Calu3 (cell line): Measurements from ENCODE around the gene MRPL33. TPM values are rescaled to one million over a fixed set of nuclear protein-coding genes. Genes with fewer than 3 reads are reported as not detected.
A peak's percentile ranks its signal among the peaks of the same experiment; 100 is the strongest.

Experiments used
- BruUV-seq: library from RNA; stranded (reverse); fragments of 400-500 nt; replicated peaks from 2 replicates; lab custom pipeline; 2021; lab: Mats Ljungman, UMichigan
- CTCF ChIA-PET: fragments of 300-600 bp; sonication (Branson Sonifier 250); formaldehyde crosslinking; loops from one replicate; lab custom pipeline; 2022; ENCODE audit warnings: antibody characterized with exemption; lab: Charles Lee
- DNase-seq: peaks from one replicate; pipeline ENCODE4 v3.0.0; 2022
- H3K27ac Mint-ChIP-seq: one replicate; pipeline ENCODE4 v1.8.0; 2022; ENCODE audit warnings: mixed read lengths; ENCODE audit not compliant: unreplicated experiment
- H3K27me3 Mint-ChIP-seq: one replicate; pipeline ENCODE4 v1.8.0; 2022; ENCODE audit warnings: mixed read lengths; ENCODE audit not compliant: unreplicated experiment
- H3K36me3 Mint-ChIP-seq: one replicate; pipeline ENCODE4 v1.8.0; 2022; ENCODE audit warnings: mild to moderate bottlenecking, moderate library complexity, mixed read lengths; ENCODE audit not compliant: insufficient read depth, unreplicated experiment
- H3K4me1 Mint-ChIP-seq: one replicate; pipeline ENCODE4 v1.8.0; 2022; ENCODE audit warnings: mild to moderate bottlenecking, low read depth, mixed read lengths; ENCODE audit not compliant: unreplicated experiment
- H3K4me3 Mint-ChIP-seq: one replicate; pipeline ENCODE4 v1.8.0; 2022; ENCODE audit warnings: mild to moderate bottlenecking, low read depth, moderate library complexity, mixed read lengths; ENCODE audit not compliant: unreplicated experiment
- H3K9me3 Mint-ChIP-seq: one replicate; pipeline ENCODE4 v1.8.0; 2022; ENCODE audit warnings: low read depth, mixed read lengths; ENCODE audit not compliant: unreplicated experiment
- intact Hi-C: fragments of 100-400 bp; cut with micrococcal nuclease; formaldehyde crosslinking; loops from one replicate; pipeline ENCODE4 v1.10.0; 2022; ENCODE audit not compliant: unreplicated experiment
- total RNA-seq: library from RNA; stranded (reverse); gene quantifications from 2 replicates; pipeline ENCODE4 v1.2.3, GENCODE V29; 2022
- TF ChIP-seq, protein P1 (sequence below): fragments of 200-600 bp; IDR thresholded peaks from one replicate; pipeline ENCODE4 v1.8.0; 2022; ENCODE audit warnings: antibody characterized with exemption; ENCODE audit not compliant: unreplicated experiment

Gene MRPL33
- total RNA-seq, 1 experiment from 2014 or later = 82.9 TPM

DNA sequence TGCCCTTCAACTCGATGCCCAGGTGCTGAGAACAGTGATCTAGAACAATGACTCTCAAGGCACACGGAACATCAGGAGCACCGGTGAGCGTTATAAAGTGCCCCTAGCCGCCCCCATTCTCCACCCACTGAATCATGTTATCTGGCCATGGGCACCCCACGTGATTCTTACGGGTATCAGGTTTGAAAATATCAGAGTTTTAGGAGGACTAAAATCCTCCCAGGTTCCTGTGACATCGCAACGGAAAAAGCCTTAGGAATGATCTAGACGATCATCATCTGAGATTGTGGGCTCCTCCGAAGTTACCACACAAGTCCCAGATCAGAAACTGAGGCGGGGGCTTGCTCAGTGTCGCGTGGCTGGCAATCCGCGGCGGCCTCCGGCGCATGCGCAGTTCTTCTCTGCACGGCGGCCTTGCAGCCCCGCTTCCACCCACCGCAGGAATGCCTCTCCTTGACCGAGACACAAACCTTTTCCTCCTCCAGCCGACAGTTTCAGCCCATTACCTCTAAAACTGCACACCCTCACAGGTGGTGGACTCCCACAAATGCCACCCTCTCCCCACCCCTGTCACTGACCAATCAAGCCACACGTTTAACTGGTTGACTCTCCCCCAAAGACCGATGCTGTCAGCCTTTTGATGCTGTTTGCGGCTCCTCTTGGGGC lies 5.8 kb upstream of the MRPL33 start:
- peak overlapping the region; percentile 57 for H3K4me3 Mint-ChIP-seq
- intact Hi-C loops = no loop called here
- CTCF ChIA-PET = no interaction called here

GRCh38 chr2:27766287-27766661 lies 5.2 kb upstream of the MRPL33 start:
- CTCF ChIA-PET = no interaction called here
- intact Hi-C loops = no loop called here
- Mint-ChIP-seq H3K36me3 (peaks cover 49% of the 10 kb centered on the region), H3K9me3 (no peaks in the 10 kb centered on the region), H3K4me3 (peak overlapping the region; percentile 57), H3K27ac (peak overlapping the region; percentile 94), H3K27me3 (no peaks in the 10 kb centered on the region), H3K4me1 (peaks cover 65% of the 10 kb centered on the region)
- BruUV-seq = TSS peak; percentile 54
- TF ChIP-seq, protein P1, sequence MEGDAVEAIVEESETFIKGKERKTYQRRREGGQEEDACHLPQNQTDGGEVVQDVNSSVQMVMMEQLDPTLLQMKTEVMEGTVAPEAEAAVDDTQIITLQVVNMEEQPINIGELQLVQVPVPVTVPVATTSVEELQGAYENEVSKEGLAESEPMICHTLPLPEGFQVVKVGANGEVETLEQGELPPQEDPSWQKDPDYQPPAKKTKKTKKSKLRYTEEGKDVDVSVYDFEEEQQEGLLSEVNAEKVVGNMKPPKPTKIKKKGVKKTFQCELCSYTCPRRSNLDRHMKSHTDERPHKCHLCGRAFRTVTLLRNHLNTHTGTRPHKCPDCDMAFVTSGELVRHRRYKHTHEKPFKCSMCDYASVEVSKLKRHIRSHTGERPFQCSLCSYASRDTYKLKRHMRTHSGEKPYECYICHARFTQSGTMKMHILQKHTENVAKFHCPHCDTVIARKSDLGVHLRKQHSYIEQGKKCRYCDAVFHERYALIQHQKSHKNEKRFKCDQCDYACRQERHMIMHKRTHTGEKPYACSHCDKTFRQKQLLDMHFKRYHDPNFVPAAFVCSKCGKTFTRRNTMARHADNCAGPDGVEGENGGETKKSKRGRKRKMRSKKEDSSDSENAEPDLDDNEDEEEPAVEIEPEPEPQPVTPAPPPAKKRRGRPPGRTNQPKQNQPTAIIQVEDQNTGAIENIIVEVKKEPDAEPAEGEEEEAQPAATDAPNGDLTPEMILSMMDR = no peak
- DNase-seq = no peak

More for the DNA sequence above, 5.8 kb upstream of the MRPL33 start:
- no peaks in the 10 kb centered on the region for H3K9me3 Mint-ChIP-seq
- BruUV-seq = TSS peak; percentile 88
- TF ChIP-seq, protein P1 = no peak
- no peaks in the 10 kb centered on the region for H3K27me3 Mint-ChIP-seq
- peak; percentile 89 for DNase-seq
- H3K36me3 Mint-ChIP-seq = peaks cover 44% of the 10 kb centered on the region
- peak overlapping the region; percentile 94 for H3K27ac Mint-ChIP-seq
- peaks cover 65% of the 10 kb centered on the region for H3K4me1 Mint-ChIP-seq

DNA sequence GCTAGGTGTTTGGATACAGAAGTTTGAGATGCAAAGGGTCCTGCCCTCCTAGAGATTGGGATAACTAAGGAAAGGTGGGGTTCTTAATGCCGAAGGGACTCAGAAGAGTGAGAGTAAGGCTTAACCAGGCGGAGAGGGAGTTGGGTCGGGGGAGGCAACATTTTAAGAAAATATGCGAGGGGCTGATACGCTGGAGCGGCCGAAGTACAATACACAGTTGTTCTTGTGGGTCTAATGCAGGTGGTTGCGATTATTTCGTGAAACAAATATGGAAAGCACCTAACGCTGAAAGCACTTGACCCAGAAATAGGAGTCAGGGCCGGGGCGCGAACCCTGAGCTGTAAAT lies 344 bp upstream of the MRPL33 start:
- DNase-seq = no peak
- Mint-ChIP-seq H3K27ac (peak overlapping the region; percentile 93), H3K27me3 (no peaks in the 10 kb centered on the region), H3K36me3 (peaks cover 62% of the 10 kb centered on the region), H3K4me1 (peaks cover 59% of the 10 kb centered on the region), H3K9me3 (no peaks in the 10 kb centered on the region), H3K4me3 (peak overlapping the region; percentile 97)
- TF ChIP-seq, protein P1 = no peak
- intact Hi-C loops = no loop called here
- CTCF ChIA-PET = no interaction called here
- BruUV-seq = TSS peak; percentile 96

GRCh38 chr2:27772804-27773203 lies 1.3 kb downstream of the MRPL33 start:
- Mint-ChIP-seq H3K36me3 (peaks cover 61% of the 10 kb centered on the region), H3K27ac (peak overlapping the region; percentile 86), H3K4me1 (peaks cover 52% of the 10 kb centered on the region), H3K27me3 (no peaks in the 10 kb centered on the region), H3K4me3 (peak overlapping the region; percentile 97), H3K9me3 (no peaks in the 10 kb centered on the region)
- BruUV-seq = no TSS peak
- no peak for DNase-seq
- CTCF ChIA-PET = interaction anchor here (0.6 to 2.1 kb wide), 5 partner anchors 9 to 1040 kb away, joined by 3 to 7 read pairs (median 4); no protein-coding TSS in a partner anchor
- TF ChIP-seq, protein P1 = no peak
- intact Hi-C loops = no loop called here
